Measurements from ENCODE around the gene KLHL10.

KLHL10 gene

DNA sequence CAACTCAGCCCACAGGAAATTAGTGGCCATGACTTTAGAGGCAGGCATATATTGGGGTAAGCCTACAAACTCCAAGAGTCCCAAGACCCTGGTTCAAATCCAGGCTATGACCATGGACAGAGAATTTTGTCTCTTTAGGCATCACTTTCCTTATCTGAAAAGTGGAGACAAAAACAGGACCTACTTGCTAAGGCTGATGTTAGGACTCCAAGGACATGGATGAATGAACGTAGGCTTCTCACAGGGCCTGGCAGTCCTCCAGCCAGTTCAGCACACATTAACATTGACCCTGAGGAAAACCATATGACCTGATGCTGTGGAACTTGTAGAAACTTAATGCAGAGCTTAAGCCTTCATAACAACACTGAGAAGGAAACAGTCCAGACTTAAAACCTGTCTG is 23.4 kb upstream of the KLHL10 start:
- TF ChIP-seq, protein P1, sequence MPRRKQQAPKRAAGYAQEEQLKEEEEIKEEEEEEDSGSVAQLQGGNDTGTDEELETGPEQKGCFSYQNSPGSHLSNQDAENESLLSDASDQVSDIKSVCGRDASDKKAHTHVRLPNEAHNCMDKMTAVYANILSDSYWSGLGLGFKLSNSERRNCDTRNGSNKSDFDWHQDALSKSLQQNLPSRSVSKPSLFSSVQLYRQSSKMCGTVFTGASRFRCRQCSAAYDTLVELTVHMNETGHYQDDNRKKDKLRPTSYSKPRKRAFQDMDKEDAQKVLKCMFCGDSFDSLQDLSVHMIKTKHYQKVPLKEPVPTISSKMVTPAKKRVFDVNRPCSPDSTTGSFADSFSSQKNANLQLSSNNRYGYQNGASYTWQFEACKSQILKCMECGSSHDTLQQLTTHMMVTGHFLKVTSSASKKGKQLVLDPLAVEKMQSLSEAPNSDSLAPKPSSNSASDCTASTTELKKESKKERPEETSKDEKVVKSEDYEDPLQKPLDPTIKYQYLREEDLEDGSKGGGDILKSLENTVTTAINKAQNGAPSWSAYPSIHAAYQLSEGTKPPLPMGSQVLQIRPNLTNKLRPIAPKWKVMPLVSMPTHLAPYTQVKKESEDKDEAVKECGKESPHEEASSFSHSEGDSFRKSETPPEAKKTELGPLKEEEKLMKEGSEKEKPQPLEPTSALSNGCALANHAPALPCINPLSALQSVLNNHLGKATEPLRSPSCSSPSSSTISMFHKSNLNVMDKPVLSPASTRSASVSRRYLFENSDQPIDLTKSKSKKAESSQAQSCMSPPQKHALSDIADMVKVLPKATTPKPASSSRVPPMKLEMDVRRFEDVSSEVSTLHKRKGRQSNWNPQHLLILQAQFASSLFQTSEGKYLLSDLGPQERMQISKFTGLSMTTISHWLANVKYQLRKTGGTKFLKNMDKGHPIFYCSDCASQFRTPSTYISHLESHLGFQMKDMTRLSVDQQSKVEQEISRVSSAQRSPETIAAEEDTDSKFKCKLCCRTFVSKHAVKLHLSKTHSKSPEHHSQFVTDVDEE (CRISPR knock-in tag; IDR thresholded peaks at IDR 0.05), result no peak
- TF ChIP-seq BACH2 (CRISPR knock-in tag; IDR thresholded peaks at IDR 0.05; ENCODE audit: borderline replicate concordance) (no peak), ZFP30 (CRISPR knock-in tag; IDR thresholded peaks at IDR 0.05) (no peak), ARNTL (CRISPR knock-in tag; IDR thresholded peaks at IDR 0.05; ENCODE audit: borderline replicate concordance, low read depth) (no peak), ZFP3 (CRISPR knock-in tag; IDR thresholded peaks at IDR 0.05) (no peak), PPARA (CRISPR knock-in tag; IDR thresholded peaks at IDR 0.05; ENCODE audit: borderline replicate concordance) (no peak)
- TF ChIP-seq, protein P2, sequence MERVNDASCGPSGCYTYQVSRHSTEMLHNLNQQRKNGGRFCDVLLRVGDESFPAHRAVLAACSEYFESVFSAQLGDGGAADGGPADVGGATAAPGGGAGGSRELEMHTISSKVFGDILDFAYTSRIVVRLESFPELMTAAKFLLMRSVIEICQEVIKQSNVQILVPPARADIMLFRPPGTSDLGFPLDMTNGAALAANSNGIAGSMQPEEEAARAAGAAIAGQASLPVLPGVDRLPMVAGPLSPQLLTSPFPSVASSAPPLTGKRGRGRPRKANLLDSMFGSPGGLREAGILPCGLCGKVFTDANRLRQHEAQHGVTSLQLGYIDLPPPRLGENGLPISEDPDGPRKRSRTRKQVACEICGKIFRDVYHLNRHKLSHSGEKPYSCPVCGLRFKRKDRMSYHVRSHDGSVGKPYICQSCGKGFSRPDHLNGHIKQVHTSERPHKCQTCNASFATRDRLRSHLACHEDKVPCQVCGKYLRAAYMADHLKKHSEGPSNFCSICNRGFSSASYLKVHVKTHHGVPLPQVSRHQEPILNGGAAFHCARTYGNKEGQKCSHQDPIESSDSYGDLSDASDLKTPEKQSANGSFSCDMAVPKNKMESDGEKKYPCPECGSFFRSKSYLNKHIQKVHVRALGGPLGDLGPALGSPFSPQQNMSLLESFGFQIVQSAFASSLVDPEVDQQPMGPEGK (CRISPR knock-in tag; IDR thresholded peaks at IDR 0.05; ENCODE audit: borderline replicate concordance), result no peak
- TF ChIP-seq, protein P3, sequence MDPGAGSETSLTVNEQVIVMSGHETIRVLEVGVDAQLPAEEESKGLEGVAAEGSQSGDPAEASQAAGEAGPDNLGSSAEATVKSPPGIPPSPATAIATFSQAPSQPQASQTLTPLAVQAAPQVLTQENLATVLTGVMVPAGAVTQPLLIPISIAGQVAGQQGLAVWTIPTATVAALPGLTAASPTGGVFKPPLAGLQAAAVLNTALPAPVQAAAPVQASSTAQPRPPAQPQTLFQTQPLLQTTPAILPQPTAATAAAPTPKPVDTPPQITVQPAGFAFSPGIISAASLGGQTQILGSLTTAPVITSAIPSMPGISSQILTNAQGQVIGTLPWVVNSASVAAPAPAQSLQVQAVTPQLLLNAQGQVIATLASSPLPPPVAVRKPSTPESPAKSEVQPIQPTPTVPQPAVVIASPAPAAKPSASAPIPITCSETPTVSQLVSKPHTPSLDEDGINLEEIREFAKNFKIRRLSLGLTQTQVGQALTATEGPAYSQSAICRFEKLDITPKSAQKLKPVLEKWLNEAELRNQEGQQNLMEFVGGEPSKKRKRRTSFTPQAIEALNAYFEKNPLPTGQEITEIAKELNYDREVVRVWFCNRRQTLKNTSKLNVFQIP (CRISPR knock-in tag; IDR thresholded peaks at IDR 0.05; ENCODE audit: borderline replicate concordance, low read depth), result no peak
- TF ChIP-seq, protein P4, sequence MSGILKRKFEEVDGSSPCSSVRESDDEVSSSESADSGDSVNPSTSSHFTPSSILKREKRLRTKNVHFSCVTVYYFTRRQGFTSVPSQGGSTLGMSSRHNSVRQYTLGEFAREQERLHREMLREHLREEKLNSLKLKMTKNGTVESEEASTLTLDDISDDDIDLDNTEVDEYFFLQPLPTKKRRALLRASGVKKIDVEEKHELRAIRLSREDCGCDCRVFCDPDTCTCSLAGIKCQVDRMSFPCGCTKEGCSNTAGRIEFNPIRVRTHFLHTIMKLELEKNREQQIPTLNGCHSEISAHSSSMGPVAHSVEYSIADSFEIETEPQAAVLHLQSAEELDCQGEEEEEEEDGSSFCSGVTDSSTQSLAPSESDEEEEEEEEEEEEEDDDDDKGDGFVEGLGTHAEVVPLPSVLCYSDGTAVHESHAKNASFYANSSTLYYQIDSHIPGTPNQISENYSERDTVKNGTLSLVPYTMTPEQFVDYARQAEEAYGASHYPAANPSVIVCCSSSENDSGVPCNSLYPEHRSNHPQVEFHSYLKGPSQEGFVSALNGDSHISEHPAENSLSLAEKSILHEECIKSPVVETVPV (CRISPR knock-in tag; IDR thresholded peaks at IDR 0.05), result no peak
- no peak for ATAC-seq

DNA sequence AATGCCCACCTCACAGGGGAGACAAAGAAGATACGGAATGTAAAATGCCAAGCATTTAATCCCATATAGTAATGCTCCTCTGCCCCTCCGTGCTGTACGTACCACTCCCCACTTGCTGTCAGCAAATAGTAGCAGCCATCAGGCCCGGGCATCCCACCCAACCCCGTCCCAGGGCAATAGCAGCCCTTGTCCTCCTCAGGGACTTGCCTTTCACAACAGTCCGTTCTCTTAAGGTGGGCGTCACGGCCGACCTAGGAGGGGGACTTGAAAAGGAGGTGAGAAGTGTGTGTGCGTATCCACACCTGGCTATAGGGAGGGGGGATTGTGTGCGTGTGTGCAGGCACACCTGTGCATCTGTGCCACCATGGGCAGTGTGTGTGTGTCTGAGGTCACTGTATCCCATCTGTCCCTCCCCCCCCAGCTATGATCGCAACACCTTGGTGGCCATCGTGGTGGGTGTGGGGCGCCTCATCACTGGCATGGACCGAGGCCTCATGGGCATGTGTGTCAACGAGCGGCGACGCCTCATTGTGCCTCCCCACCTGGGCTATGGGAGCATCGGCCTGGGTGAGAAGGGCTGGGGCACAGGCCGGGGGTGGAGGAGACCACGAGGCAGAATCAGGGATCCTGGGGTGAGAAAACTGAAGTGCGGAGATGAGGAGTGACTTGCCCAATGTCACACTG is 20.8 kb upstream of the KLHL10 start:
- no peak for TF ChIP-seq GLIS3 (CRISPR knock-in tag; IDR thresholded peaks at IDR 0.05)
- TF ChIP-seq ZFP3 (CRISPR knock-in tag; IDR thresholded peaks at IDR 0.05), result no peak
- no peak for TF ChIP-seq ZNF565 (CRISPR knock-in tag; conservative IDR thresholded peaks at IDR 0.05; ENCODE audit: low read depth)
- ATAC-seq, result no peak

DNA sequence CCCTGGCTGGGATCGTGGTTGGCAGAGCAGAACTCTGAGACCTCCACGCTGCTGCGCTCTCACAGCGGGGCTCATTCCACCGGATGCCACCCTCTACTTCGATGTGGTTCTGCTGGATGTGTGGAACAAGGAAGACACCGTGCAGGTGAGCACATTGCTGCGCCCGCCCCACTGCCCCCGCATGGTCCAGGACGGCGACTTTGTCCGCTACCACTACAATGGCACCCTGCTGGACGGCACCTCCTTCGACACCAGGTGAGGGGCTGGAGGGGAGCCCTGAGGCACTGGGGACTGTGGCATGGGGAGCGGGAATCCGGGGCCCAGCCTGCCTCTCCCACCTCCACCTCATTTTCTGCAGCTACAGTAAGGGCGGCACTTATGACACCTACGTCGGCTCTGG is 19.6 kb upstream of the KLHL10 start:
- TF ChIP-seq ZFP30 (CRISPR knock-in tag; IDR thresholded peaks at IDR 0.05) (no peak), BACH2 (CRISPR knock-in tag; IDR thresholded peaks at IDR 0.05; ENCODE audit: borderline replicate concordance) (no peak), ESRRG (CRISPR knock-in tag; IDR thresholded peaks at IDR 0.05) (no peak), ZNF8 (CRISPR knock-in tag; IDR thresholded peaks at IDR 0.05) (no peak), CSDC2 (CRISPR knock-in tag; IDR thresholded peaks at IDR 0.05) (no peak), GLIS3 (CRISPR knock-in tag; IDR thresholded peaks at IDR 0.05) (no peak), RARB (CRISPR knock-in tag; IDR thresholded peaks at IDR 0.05) (no peak), OSR1 (CRISPR knock-in tag; IDR thresholded peaks at IDR 0.05) (no peak), TOX (CRISPR knock-in tag; IDR thresholded peaks at IDR 0.05; ENCODE audit: borderline replicate concordance) (no peak), ARNTL (CRISPR knock-in tag; IDR thresholded peaks at IDR 0.05; ENCODE audit: borderline replicate concordance, low read depth) (no peak), ZNF70 (CRISPR knock-in tag; IDR thresholded peaks at IDR 0.05) (no peak), SNAI2 (CRISPR knock-in tag; IDR thresholded peaks at IDR 0.05) (no peak), ISL1 (CRISPR knock-in tag; IDR thresholded peaks at IDR 0.05) (no peak), PPARA (CRISPR knock-in tag; IDR thresholded peaks at IDR 0.05; ENCODE audit: borderline replicate concordance) (no peak)
- TF ChIP-seq, protein P2 (CRISPR knock-in tag; IDR thresholded peaks at IDR 0.05; ENCODE audit: borderline replicate concordance), result no peak
- TF ChIP-seq, protein P5, sequence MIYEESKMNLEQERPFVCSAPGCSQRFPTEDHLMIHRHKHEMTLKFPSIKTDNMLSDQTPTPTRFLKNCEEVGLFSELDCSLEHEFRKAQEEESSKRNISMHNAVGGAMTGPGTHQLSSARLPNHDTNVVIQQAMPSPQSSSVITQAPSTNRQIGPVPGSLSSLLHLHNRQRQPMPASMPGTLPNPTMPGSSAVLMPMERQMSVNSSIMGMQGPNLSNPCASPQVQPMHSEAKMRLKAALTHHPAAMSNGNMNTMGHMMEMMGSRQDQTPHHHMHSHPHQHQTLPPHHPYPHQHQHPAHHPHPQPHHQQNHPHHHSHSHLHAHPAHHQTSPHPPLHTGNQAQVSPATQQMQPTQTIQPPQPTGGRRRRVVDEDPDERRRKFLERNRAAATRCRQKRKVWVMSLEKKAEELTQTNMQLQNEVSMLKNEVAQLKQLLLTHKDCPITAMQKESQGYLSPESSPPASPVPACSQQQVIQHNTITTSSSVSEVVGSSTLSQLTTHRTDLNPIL (CRISPR knock-in tag; IDR thresholded peaks at IDR 0.05; ENCODE audit: low read depth), result no peak
- TF ChIP-seq, protein P4 (CRISPR knock-in tag; IDR thresholded peaks at IDR 0.05), result no peak
- ATAC-seq, result no peak
